Activated T-cell treated with anti-CD3 and anti-CD28 coated beads, Interleukin-2, amount 50 U/mL, for 24 hours (primary cell): ENCODE results near the gene AIFM3.
A peak's percentile ranks its signal among the peaks of the same experiment; 100 is the strongest.
"Not testable (repeated sequence)": the region's sequence is repeated elsewhere in the genome, so short reads cannot be mapped to it uniquely, and the experiment has no call there.

ENCODE experiments used
- DNase-seq: peaks from one replicate; pipeline ENCODE4 v3.0.0-alpha.2; 2020
- H3K27ac Mint-ChIP-seq: 2 replicates; pipeline ENCODE4 v1.8.0; 2020; ENCODE audit warnings: mild to moderate bottlenecking, mixed read lengths
- H3K27me3 Mint-ChIP-seq: 2 replicates; pipeline ENCODE4 v1.8.0; 2020; ENCODE audit warnings: mixed read lengths
- H3K36me3 Mint-ChIP-seq: 2 replicates; pipeline ENCODE4 v1.8.0; 2020; ENCODE audit warnings: low read depth, mixed read lengths
- H3K4me1 Mint-ChIP-seq: 2 replicates; pipeline ENCODE4 v1.8.0; 2020; ENCODE audit warnings: low read depth, mixed read lengths
- H3K4me3 Mint-ChIP-seq: 2 replicates; pipeline ENCODE4 v1.8.0; 2020; ENCODE audit warnings: mild to moderate bottlenecking, moderate library complexity, mixed read lengths
- H3K9me3 Mint-ChIP-seq: 2 replicates; pipeline ENCODE4 v1.8.0; 2020; ENCODE audit warnings: mixed read lengths

AIFM3 gene

GRCh38 chr22:20966883-20967696 lies at the start of gene AIFM3:
TSS of gene AIFM3 (plus strand) at chr22:20967255. CDS start at chr22:20967945, 690 bp downstream.
- Mint-ChIP-seq H3K27ac (no peak within 1 kb of the TSS), H3K27me3 (peaks cover 22% of the 10 kb centered on the region), H3K4me3 (no peak within 1 kb of the TSS), H3K4me1 (peaks cover 11% of the 10 kb centered on the region), H3K9me3 (no peaks in the 10 kb centered on the region), H3K36me3 (no peaks in the 10 kb centered on the region)
- DNase-seq: no peak

GRCh38 chr22:20918663-20919218 lies 48.3 kb upstream of the AIFM3 start:
- Mint-ChIP-seq H3K4me3 (peak overlapping the region; percentile 99), H3K36me3 (peaks cover 44% of the 10 kb centered on the region), H3K27me3 (no peaks in the 10 kb centered on the region), H3K27ac (peak overlapping the region; percentile 94), H3K4me1 (peaks cover 39% of the 10 kb centered on the region), H3K9me3 (no peaks in the 10 kb centered on the region)
- no peak for DNase-seq

- peak overlapping the region; percentile 99 for H3K4me3 Mint-ChIP-seq
- peaks cover 48% of the 10 kb centered on the region for H3K4me1 Mint-ChIP-seq
- no peaks in the 10 kb centered on the region for H3K27me3 Mint-ChIP-seq
- H3K9me3 Mint-ChIP-seq: no peaks in the 10 kb centered on the region
- peaks cover 53% of the 10 kb centered on the region for H3K36me3 Mint-ChIP-seq
- no peak for DNase-seq
- H3K27ac Mint-ChIP-seq: peak overlapping the region; percentile 67
These were observed 47.3 kb upstream of the AIFM3 start for GRCh38 chr22:20919718-20920117.

GRCh38 chr22:20920881-20921203 lies 46.2 kb upstream of the AIFM3 start:
- DNase-seq: no peak
- Mint-ChIP-seq H3K27ac (peak overlapping the region; percentile 45), H3K36me3 (peaks cover 62% of the 10 kb centered on the region), H3K9me3 (no peaks in the 10 kb centered on the region), H3K4me3 (peak overlapping the region; percentile 99), H3K27me3 (no peaks in the 10 kb centered on the region), H3K4me1 (peaks cover 56% of the 10 kb centered on the region)

- peak overlapping the region; percentile 20 for H3K27ac Mint-ChIP-seq
- H3K36me3 Mint-ChIP-seq: peaks cover 70% of the 10 kb centered on the region
- peak overlapping the region; percentile 60 for H3K4me3 Mint-ChIP-seq
- DNase-seq: no peak
- H3K27me3 Mint-ChIP-seq: no peaks in the 10 kb centered on the region
- peaks cover 60% of the 10 kb centered on the region for H3K4me1 Mint-ChIP-seq
- H3K9me3 Mint-ChIP-seq: no peaks in the 10 kb centered on the region
These were observed 44.8 kb upstream of the AIFM3 start for GRCh38 chr22:20922141-20922751.

GRCh38 chr22:20926243-20926642 lies 40.8 kb upstream of the AIFM3 start:
- no peak for DNase-seq
- peaks cover 57% of the 10 kb centered on the region for H3K36me3 Mint-ChIP-seq
- H3K27ac Mint-ChIP-seq: peak overlapping the region; percentile 4
- no peaks in the 10 kb centered on the region for H3K9me3 Mint-ChIP-seq
- no peaks in the 10 kb centered on the region for H3K27me3 Mint-ChIP-seq
- H3K4me3 Mint-ChIP-seq: no peak overlapping the region
- H3K4me1 Mint-ChIP-seq: peaks cover 68% of the 10 kb centered on the region

- H3K4me1 Mint-ChIP-seq: peaks cover 65% of the 10 kb centered on the region
- H3K27me3 Mint-ChIP-seq: no peaks in the 10 kb centered on the region
- H3K27ac Mint-ChIP-seq: no peak overlapping the region
- no peak for DNase-seq
- peaks cover 54% of the 10 kb centered on the region for H3K36me3 Mint-ChIP-seq
- no peak overlapping the region for H3K4me3 Mint-ChIP-seq
- no peaks in the 10 kb centered on the region for H3K9me3 Mint-ChIP-seq
These were observed 39.0 kb upstream of the AIFM3 start for GRCh38 chr22:20927940-20928572.

GRCh38 chr22:20928573-20928967 lies 38.5 kb upstream of the AIFM3 start:
- no peak overlapping the region for H3K4me3 Mint-ChIP-seq
- H3K36me3 Mint-ChIP-seq: peaks cover 56% of the 10 kb centered on the region
- peaks cover 65% of the 10 kb centered on the region for H3K4me1 Mint-ChIP-seq
- H3K27me3 Mint-ChIP-seq: no peaks in the 10 kb centered on the region
- no peak for DNase-seq
- no peak overlapping the region for H3K27ac Mint-ChIP-seq
- H3K9me3 Mint-ChIP-seq: no peaks in the 10 kb centered on the region

GRCh38 chr22:20930004-20930403 lies 37.1 kb upstream of the AIFM3 start:
- DNase-seq: no peak
- H3K36me3 Mint-ChIP-seq: peaks cover 55% of the 10 kb centered on the region
- no peaks in the 10 kb centered on the region for H3K27me3 Mint-ChIP-seq
- no peak overlapping the region for H3K27ac Mint-ChIP-seq
- H3K4me3 Mint-ChIP-seq: no peak overlapping the region
- no peaks in the 10 kb centered on the region for H3K9me3 Mint-ChIP-seq
- peaks cover 63% of the 10 kb centered on the region for H3K4me1 Mint-ChIP-seq

GRCh38 chr22:20930435-20930834 lies 36.6 kb upstream of the AIFM3 start:
- H3K4me3 Mint-ChIP-seq, H3K9me3 Mint-ChIP-seq, H3K27ac Mint-ChIP-seq, H3K27me3 Mint-ChIP-seq, DNase-seq: not testable (repeated sequence)
- Mint-ChIP-seq H3K4me1 (peaks cover 63% of the 10 kb centered on the region), H3K36me3 (peaks cover 55% of the 10 kb centered on the region)

- Mint-ChIP-seq H3K27ac (no peak overlapping the region), H3K4me1 (peaks cover 61% of the 10 kb centered on the region), H3K4me3 (no peak overlapping the region), H3K9me3 (no peaks in the 10 kb centered on the region), H3K27me3 (no peaks in the 10 kb centered on the region), H3K36me3 (peaks cover 57% of the 10 kb centered on the region)
- DNase-seq: no peak
These were observed 35.9 kb upstream of the AIFM3 start for GRCh38 chr22:20931126-20931654.

- Mint-ChIP-seq H3K36me3 (peaks cover 73% of the 10 kb centered on the region), H3K27me3 (no peaks in the 10 kb centered on the region), H3K4me1 (peaks cover 71% of the 10 kb centered on the region), H3K27ac (peak overlapping the region; percentile 9), H3K4me3 (no peak overlapping the region), H3K9me3 (no peaks in the 10 kb centered on the region)
- no peak for DNase-seq
These were observed 33.1 kb upstream of the AIFM3 start for GRCh38 chr22:20933910-20934309.

- H3K27ac Mint-ChIP-seq: peak overlapping the region; percentile 33
- H3K36me3 Mint-ChIP-seq: peaks cover 78% of the 10 kb centered on the region
- H3K4me3 Mint-ChIP-seq, H3K9me3 Mint-ChIP-seq, DNase-seq, H3K27me3 Mint-ChIP-seq: not testable (repeated sequence)
- H3K4me1 Mint-ChIP-seq: peaks cover 70% of the 10 kb centered on the region
These were observed 32.0 kb upstream of the AIFM3 start for GRCh38 chr22:20935049-20935448.

GRCh38 chr22:20935780-20936539 lies 31.1 kb upstream of the AIFM3 start:
- H3K27ac Mint-ChIP-seq: peak overlapping the region; percentile 67
- not testable (repeated sequence) for H3K27me3 Mint-ChIP-seq, H3K4me3 Mint-ChIP-seq, DNase-seq, H3K9me3 Mint-ChIP-seq
- H3K36me3 Mint-ChIP-seq: peaks cover 83% of the 10 kb centered on the region
- H3K4me1 Mint-ChIP-seq: peaks cover 75% of the 10 kb centered on the region
